H54 (cell line): Measurements from ENCODE around the gene VPS39.

Source experiments
- DNase-seq: peaks from one replicate; pipeline ENCODE4 v3.0.0; 2011; ENCODE audit warnings: low spot score, mixed read lengths; ENCODE audit not compliant: insufficient read length
- FAIRE-seq: peaks from 3 replicates; lab custom pipeline; 2011; peaks lifted over from hg19 to GRCh38; lab: Jason Lieb, UNC
- POLR2A ChIP-seq: IDR thresholded peaks from 2 replicates; pipeline ENCODE4 v1.6.1; 2011; ENCODE audit warnings: low read depth, mild to moderate bottlenecking, low read length

VPS39 gene

DNA sequence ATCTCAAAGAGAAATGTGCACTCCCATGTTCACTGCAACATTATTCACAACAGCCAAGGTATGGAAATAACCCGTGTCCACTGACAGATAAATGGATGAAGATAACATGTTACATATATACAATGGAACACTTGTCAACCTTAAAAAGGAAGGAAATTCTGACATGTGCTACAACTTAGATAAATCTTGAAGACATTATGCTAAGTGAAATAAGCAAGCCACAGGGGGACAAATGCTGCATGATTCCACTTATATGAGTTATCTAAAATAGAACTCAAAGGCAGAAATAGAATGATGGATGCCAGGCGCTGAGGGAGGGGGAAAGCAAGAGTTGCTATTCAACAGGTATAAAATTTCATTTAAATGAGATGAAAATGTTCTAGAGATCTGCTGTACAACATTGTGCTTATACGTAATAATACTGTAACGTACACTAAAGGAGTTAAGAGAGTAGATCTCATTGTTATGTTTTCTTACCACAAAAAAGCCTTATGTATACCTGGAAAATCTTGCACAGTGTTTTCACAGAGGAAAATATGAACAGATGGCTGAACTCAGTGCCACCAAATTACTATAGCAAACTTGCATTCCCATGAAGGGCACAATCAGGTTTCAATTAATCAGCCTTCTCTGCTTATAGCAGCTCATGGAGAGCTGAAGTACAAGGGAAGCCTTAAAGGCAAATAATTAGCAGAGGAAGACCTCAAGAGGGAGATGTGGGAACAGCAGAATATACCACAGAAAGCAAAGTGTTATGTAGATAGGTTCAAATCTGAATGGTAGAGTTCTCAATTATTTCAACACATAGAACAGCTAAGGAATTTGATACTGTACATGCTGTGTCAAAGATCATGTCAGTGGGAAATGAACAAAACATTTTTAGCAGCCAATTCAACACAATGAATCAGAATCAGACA is 8.1 kb upstream of the VPS39 start:
- no peak for DNase-seq
- FAIRE-seq, result peak; percentile 52

DNA sequence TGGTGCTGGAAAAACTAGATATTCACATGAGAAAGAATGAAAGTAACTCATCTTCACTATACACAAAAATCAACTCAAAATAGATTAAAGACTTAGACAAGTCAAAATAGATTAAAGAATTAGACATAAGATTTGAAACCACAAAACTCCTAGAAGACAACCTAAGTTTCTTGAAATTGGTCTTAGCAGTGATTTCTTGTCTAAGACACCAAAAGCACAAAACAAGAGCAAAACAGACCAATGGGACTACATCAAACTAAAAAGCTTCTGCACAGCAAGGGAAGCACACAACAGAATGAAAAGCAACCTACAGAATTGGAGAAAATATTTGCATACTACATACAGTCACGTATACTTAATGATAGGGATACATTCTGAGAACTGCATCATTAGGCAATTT is 6.5 kb upstream of the VPS39 start:
- TF ChIP-seq POLR2A, result no peak
- no peak for DNase-seq
- FAIRE-seq, result peak; percentile 38

More for the DNA sequence above, 8.1 kb upstream of the VPS39 start:
- TF ChIP-seq POLR2A, result no peak

DNA sequence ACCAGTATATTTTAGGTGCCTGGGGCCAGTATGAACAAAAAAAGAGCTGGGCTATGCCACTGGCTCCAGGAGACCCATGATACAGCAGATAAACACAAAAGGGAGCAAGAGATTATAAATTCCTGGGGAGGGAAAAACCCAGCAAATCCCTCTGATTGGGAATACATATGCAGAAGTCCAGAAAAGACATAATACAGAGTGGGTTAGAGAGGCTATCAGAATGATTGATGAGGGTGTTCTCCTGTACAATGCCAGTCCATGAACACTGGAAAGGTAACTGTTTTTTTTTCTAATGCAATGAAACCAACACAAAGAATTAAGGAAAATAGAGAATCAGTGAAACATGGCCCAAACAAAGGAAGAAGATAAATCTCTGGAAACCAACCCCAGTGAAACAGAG is 5.4 kb upstream of the VPS39 start:
- FAIRE-seq (no peak), DNase-seq (no peak)
- no peak for TF ChIP-seq POLR2A

DNA sequence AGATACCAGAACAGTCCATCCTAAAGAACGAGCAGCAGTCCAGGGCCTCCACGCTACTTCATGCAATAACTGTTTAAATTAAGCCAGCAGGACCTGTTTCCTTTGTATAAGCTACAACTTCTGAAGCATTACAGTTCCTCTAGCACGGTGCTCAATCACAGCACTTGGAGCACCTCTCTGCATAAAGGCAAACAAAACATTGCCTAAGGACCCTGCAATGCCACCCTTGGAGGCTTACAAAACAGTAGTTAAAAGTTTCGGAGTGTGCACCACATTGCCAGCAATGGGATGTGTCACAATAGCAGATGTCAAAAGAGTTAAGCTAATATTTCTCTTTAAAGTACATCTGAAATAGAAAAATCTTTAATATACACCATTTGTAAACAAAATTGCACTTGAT is 2.6 kb upstream of the VPS39 start:
- FAIRE-seq, result no peak
- no peak for DNase-seq
- no peak for TF ChIP-seq POLR2A

DNA sequence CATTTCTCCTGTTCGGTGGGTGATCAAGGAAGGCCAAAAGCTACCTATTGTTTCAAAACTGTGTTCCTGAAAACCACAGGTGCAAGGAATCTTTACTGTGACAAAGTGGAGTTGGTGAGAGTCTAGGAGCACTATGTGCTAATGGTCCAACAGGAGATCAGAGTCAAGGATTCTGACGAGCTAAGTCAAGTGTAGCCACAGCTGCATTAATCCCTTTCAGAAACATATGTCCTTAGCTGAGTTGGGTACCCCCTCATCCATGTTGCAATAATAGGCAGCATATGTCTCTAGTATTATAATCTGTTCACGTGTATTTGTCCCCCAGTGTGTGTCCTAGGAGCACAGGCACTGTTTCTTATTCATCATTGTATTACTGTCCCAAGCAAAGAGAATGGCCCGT is 1.7 kb downstream of the VPS39 start:
- no peak for DNase-seq
- TF ChIP-seq POLR2A, result no peak
- no peak for FAIRE-seq

DNA sequence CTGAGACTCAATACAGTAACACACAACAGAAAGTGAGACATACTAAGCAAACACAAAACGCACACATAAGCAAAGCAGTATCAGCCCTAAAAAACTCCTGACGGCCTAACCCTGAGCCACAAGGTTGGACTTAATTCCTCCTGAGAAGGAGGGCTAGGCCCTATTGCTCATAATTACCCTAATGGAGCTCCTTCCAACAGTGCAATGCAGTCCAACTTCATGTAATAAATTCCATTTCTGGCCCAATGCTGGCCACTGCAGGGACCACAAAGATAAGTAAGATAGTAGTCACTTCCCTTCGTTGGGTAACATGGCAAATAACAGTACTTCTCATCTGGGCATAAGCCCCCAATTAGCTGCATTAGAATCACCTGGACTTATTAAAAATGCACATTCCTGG is 4.2 kb downstream of the VPS39 start:
- no peak for FAIRE-seq
- no peak for TF ChIP-seq POLR2A
- DNase-seq, result no peak

DNA sequence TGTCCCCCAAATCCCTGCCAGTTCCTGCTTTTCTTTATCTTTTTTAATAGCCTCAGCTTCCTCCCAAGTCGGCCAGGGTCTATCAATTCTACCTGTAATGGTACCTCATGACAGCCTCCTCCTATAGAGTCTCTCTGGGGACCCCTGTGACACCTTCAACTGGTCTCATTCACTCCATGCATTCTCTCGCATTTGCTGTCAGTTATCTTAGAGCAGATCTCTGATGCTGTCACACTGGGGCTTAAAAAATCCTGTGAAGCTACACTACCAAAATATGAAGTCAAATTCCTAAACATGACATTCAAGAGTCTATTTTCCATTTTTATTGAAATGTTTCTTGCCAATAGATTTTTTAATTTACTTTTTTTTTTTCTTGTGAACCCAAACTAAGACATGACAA is 5.5 kb downstream of the VPS39 start:
- DNase-seq (no peak), FAIRE-seq (no peak)
- no peak for TF ChIP-seq POLR2A

DNA sequence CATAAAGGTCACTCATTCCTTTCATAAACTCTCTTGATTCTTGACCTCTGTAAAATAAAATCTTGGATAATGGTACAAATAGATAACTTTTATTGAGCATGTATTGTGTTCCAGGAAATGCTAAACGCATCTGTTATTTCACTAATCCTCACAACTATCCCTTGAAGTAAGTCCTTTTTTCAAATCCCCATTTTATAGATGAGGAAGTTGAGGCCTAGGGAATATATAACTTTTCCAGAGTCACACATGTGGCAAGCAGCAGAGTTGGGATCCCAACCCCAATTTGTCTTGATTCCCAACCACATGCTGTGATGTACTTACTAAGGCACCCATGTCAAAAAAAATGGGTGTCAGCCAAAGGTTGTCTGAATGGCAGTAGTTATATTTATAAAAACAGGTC is 6.3 kb downstream of the VPS39 start:
- no peak for DNase-seq

DNA sequence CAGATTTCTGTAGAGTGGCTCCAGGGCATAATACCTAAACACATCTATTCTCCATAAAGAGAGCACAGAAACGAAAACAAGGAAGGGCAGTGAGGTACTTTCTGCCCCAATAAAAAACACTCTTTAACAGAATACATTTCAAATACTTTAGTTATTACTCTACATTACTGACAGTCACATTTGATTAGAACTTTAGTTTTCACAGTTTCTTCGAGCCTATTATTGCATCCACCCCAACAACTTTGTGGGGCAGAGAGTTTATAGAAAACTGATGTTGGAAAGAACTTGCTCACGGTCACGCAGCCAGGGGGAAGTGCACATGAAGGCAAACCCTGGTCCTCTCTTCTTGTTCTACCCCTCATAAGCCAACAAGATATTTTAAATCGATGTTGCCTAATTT is 9.0 kb downstream of the VPS39 start:
- FAIRE-seq (no peak), DNase-seq (no peak)
- no peak for TF ChIP-seq POLR2A

More for the DNA sequence above, 6.3 kb downstream of the VPS39 start:
- no peak for TF ChIP-seq POLR2A
- no peak for FAIRE-seq

DNA sequence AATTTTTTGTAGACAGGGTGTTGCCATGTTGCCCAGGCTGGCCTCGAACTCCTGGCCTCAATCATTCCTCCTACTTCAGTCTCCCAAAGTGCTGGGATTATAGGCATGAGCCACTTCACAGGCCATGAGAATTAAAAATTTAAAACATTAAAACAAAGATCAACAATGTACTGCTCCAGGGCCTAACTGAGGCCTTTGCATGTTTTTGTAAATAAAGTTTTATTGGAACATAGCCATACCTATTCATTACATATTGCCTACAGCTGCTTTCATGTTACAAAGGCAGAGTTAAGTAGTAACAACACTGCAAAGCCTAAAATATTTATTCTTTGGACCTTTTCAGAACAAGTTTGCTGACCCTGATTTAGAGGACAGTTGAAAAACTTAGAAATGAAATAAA is 9.6 kb downstream of the VPS39 start:
- FAIRE-seq, result no peak
- TF ChIP-seq POLR2A, result no peak
- DNase-seq, result no peak

DNA sequence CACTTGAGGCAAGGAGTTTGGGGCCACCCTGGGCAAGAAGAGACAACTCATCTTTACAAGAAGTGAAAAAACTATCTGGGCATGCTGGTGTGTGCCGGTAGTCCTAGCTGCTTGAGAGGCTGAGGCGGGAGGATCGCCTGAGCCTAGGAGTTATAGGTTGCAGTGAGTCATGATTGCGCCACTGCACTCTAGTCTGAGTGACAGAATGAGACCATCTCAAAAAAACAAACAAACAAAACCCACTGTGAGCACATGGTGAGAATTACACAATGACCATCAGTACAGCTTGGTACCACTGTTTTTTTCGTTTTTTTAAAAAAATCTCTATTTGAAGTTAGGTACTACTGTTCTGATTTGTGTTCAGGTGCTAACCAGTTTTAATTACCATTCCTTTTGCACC is 13.6 kb downstream of the VPS39 start:
- DNase-seq, result no peak
- FAIRE-seq, result no peak
- TF ChIP-seq POLR2A, result no peak

DNA sequence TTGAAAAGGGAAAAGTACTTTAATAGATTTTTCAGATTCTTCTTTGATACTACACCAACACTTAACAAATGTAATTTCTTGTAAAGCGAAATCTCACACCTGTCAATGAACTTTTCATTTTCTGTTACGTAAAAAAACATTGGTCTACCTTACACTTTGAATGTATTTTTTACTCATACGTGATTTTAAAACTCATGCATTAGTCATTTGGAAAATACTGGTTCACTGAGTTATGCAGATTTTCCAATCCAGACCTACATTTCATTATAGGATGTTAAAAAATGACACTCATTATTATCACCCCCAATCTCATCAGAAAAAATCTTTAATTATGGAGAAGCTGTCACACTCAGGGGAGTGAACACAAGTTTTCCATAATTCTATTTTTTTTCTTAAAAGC is 14.7 kb downstream of the VPS39 start:
- no peak for TF ChIP-seq POLR2A
- no peak for DNase-seq
- no peak for FAIRE-seq

DNA sequence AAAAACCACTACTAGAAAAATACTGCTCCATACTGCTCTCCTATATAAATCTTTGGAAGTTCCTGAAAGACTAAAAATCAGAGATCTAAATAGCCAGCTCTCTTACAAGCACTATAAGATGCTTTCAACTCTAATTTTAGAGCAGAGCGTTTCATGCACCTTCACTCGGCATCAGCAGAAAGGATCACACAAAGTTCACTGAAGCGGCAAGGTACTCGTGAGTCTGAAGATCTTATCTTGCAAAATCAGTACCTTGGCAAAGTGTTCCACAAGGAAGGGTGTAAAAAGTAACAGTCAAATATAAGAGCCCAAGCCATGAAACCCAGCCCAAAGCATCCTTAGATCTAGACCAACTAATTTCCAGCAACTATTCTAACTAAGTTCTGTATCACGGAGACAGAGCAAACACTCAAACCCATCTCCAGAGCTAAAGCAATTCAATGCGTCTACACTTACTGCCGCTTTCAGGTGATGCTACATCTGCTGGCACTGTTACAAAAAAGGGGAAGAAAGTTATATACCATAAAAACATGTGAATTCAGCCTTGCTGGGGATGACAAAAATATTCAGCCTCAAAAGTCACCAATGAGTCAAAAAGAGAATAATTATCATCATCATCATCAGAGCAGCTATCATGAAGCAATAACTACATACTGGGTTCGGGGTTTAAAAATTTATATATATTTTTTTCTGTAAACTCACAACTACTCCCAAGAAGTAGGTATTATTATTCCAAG is 16.3 kb downstream of the VPS39 start:
- no peak for DNase-seq
- TF ChIP-seq POLR2A, result no peak
- no peak for FAIRE-seq

DNA sequence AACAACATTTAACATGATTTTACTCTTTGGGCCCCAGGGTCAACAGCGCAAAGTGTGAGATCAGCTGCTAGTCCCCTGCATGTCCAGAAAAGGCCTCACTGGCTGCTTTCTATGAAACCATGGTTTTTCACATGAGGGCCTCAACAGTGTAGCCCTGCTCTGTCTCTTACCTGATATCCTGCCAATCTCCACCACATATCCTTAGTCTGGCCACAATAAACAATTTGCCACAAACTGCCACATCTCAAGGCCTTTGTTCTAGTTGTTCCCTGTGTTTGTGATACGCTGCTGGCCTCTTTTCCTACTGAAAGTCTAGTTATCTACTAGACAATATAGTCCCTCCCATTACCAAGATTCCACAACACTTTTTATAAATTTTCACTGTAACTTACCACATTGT is 17.7 kb downstream of the VPS39 start:
- FAIRE-seq (no peak), DNase-seq (no peak)
- TF ChIP-seq POLR2A, result no peak

DNA sequence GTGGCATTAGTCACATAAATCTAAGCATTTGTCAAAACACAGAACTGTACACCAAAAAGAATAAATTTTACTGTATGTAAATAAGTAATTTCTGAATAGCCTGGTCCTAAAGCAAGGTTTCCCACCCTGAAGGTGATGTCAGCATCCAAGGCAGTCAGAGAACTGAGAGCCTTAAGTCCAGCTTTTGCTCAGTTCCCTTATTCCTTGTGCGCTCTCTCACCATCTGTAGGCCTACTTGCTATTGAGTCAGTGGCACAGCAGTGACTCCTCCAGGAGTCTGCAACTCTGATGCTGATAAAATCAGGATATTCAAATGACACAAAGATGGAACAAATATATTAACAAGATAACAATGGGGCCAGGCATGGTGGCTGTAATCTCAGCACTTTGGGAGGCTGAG is 22.3 kb downstream of the VPS39 start:
- DNase-seq (no peak), FAIRE-seq (no peak)
- TF ChIP-seq POLR2A, result no peak

DNA sequence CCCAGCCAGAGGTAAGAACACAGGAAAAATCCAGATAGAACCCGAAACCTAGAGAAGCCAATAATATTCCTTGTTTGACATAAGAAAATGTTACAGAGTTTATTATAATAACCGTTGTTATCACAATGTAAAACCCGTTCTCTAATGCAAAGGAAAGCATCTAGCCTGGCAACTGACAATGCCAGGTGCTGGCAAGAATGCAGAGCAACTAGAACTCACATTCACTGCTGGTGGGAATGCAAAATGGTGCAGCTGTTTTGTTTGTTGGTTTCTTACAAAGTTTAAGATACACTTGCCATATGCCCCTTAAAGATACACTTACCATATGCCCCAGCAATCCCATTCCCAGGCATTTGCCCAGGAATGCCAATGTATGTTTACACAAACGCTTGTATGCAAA is 23.4 kb downstream of the VPS39 start:
- no peak for FAIRE-seq
- no peak for DNase-seq

More for the DNA sequence above, 23.4 kb downstream of the VPS39 start:
- TF ChIP-seq POLR2A, result no peak
